Medulla oblongata (tissue), 1 donor: ENCODE results near the gene FSTL1.

Source experiments
- DNase-seq: peaks from one replicate; pipeline ENCODE4 v3.0.0-alpha.2; 2015; ENCODE audit errors: extremely low spot score

The FSTL1 gene

DNA sequence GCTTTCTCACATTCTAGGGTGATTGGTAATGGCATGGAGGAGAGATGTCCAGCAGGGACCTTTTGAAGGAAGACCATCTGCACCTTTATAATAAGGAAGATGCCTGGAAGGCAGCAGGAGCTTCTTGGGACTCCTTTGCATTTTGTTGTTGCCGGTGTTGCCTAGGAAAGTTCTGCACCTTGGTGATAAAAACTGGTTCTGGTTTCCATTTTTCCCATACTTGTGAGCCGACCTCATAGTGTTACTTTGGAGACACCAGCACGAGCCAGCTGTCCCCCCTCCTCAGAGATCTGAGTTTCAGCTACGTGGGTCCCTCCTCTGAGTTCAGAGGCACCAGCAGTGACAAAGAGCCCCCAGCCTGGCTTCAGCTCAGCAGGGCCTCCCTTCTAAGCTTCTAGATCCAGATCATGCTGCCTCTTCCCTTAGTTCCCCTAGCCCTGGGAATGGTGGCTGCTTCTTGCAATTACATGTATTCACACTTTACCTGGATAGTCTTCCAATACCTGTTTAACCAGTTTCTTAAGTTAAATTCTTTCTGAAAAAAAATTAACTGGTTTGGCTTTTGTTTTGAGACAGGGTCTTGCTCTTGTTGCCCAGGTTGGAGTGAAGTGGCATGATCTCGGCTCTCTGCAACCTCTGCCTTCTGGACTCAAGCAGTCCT lies 18.0 kb upstream of the FSTL1 start:
- DNase-seq, result no peak

DNA sequence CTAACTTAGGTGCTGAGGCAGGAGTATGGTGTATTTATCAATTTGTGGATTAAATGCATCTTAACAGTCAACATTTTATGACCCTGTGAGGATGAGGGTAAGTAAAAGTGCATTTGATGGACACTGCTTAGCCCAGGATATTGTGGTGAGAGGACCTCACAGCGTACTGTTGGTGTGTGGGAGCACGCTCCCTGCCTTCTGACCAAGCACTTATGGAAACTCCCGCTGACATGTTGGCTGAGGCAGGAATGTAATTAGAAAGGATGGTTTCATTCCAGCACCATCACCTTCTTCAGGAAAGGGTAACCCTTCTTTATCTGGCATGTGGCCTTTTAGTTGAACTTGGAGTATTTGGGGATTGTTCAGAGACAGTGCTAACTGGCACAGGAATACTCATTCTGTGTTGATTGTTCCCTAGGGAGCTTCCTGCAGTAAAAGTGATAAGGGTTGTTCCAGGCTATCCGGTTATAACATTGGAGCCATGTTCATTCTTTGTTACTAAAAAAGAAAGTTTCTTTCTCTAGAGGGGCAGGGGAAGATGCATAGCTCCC lies 11.7 kb upstream of the FSTL1 start:
- no peak for DNase-seq

DNA sequence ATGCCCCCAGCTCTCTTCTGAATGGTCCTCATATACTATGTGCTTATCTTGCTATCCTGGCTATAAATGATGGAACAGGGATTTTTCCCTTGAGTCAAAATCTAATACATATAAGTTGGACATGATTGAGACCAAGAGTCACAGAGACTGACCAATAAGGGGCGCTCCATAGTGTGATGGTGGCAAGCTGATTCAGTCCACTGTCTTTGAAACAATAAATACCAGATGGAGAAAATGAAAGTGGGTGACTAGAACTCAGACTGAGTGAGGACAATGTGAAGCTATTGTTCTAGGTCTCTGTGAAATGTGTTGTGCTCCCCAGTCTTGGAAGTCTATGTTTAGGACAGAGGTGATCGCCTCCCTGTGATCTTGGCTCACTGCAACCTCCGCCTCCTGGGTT lies 10.6 kb upstream of the FSTL1 start:
- DNase-seq, result no peak

DNA sequence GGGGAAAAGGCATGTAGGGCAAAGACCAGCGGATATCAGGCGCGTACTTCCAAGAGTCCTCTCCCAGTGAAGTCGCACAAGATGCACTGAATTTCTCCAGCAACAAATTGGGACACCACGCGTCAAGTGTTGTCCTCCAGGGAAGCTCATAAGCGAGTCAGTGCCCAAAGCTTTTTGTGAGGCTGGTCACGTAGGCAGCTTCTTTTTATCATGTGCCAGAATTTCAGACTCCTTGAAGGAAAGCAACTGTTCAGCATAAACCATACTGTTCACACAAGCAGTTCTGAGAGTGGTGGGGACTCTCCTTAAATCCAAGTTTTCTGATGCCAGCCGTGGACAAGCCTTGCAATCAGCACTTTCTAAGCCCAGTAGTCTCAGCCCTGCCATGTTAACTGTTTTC lies 10.1 kb upstream of the FSTL1 start:
- DNase-seq, result peak; percentile 35

DNA sequence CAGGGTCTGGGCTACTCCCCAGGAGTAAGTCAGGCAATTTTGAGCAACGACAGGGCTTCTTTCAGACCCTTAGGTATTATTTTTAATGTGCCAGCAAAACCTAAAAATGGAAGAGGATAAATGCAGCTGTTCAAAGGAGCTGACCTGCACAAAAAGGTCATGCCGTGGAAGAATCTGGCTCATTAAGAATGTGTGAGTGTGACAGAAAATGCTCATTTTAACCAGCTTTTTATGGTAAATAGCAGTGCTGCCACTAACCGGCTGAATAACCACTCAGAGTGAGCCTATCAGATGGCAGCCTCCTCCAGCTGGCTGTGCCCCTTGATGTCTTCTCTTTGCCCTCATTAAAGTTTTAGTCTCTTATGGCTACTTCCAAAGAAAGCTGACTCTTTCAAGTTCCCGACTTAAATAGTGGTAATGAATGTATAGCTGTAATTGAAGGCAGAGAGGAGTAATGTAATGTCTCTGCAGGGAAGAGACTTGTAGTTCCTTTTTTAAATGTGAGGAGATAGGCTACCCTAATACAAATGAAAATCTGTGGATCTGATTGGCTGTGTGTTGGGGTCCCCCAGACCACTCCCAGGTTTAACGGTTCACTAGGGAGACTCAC lies 9.5 kb upstream of the FSTL1 start:
- DNase-seq, result no peak

DNA sequence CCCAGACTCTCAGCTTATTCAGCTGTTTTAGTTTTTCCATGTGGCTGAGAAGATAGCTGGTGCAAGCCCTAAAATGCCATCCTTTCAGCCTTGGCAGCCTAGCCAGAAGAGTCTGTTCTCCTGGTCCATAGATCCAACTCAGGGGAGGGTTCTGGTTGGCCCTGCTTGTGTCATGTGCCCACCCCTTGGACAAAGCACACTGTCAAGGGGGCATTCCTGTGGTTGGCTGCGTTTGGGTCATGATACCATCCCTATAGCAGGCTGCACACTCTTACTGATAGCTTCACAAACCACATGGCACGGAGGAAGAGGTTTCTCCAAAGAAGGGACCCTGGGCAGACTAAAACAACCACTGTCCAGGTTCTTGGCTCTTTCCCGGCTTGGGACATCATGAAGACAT lies 8.4 kb upstream of the FSTL1 start:
- no peak for DNase-seq

DNA sequence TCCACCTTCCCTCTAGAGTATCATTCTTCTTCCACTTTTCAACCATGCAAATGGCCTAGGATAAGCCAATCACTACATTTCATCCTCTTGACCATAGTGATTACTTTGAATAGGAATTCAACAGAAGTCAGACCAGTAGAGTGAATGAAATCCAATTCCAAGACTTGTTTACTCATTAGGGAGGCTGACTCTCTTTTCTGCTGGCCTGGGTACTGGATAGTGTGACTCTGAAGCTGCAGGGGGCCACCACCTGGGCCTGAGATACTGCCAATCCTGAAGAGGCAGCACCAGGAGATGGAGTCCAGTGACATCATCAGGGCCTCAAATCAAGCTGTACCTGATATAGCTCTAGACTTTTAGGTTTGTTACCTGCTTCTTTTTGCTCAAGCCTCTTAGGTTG lies 7.0 kb upstream of the FSTL1 start:
- no peak for DNase-seq

DNA sequence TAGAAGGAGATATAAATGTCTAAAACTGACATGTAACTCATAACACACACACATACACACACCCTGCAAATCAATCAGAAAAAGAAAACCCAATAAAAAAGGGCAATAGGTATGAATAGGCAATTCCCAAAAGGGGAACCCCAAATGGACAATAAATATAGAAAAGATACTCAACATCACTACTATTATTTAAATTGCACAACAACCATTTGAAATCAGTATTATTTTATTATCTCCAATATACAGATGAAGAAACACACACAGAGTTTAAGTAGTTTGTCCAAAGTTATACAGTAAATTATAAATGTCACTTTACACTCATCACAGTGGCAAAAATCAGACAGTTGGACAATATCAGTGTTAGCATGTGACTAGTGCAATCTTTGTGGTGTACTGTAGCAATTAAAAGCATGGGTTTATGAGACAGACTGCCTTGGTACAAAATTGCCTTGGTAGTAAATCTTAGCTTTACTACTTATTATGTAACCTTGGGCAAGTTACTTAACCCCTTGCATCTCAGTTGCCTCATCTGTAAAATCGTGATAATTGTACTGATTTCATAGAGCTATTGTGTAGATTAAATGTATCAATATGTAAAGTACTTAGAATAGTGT lies 3.4 kb upstream of the FSTL1 start:
- no peak for DNase-seq

DNA sequence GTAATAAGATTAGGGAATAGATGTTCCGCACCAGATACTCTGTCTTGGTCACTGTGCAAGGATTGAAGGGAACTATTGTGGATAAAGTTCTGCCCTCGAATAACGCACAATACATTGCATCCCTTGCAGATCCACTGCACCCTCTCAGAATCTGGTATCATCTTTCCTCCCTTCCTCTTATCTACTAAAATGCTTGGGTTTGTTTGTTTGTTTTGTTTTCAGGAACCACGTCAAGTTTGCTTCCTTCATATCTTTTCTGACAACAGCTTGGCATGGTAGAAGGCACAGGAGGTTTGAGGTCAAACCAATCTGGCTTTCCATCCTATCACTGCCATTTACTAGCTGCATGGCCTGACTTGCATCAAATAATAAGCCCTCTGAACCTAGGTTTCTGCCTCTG lies 2.0 kb upstream of the FSTL1 start:
- DNase-seq, result no peak

DNA sequence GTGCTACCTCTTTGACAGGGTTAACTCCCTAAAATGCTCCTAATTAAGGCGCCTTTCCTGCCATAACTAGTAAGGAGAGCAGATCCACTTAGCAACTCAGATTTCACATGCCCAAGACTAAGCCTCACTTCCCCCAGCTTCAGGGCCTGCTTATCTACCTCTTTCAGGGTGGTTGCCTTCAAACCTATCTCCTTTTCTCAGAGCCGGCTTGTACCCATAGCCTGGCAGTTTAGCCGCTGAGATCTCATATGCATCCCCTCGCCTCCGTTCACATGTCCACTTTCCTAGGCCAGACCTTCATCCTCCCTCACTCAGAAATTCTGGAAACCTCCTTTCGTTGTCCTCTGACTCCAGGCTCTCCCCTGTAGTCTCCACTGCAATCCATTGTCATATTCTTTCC lies 1.0 kb upstream of the FSTL1 start:
- no peak for DNase-seq

DNA sequence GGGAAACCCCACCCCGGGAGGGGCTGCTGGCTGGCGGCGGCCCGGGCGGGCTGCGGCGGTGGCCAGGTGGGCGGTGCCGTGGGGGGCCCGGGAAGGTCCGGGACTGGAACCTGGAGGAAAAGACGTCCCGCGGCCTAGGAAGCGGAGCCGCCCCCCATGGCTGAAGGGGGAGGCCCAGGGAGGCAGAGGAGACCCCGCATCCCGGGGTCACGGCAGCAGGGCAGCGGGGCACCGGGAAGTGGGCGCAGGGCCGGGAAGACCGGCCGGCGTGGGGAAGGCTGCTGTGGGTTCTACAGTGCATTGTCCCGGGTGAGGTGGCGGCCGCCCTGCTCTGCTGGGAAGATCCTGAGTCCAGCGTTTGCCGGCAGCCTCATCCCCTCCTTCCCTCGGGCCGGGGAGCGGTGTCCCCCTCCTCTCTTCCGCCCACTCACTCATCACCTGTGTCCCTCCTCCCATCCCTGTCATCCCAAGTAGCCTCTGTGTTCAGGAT lies 525 bp upstream of the FSTL1 start:
- DNase-seq, result no peak

DNA sequence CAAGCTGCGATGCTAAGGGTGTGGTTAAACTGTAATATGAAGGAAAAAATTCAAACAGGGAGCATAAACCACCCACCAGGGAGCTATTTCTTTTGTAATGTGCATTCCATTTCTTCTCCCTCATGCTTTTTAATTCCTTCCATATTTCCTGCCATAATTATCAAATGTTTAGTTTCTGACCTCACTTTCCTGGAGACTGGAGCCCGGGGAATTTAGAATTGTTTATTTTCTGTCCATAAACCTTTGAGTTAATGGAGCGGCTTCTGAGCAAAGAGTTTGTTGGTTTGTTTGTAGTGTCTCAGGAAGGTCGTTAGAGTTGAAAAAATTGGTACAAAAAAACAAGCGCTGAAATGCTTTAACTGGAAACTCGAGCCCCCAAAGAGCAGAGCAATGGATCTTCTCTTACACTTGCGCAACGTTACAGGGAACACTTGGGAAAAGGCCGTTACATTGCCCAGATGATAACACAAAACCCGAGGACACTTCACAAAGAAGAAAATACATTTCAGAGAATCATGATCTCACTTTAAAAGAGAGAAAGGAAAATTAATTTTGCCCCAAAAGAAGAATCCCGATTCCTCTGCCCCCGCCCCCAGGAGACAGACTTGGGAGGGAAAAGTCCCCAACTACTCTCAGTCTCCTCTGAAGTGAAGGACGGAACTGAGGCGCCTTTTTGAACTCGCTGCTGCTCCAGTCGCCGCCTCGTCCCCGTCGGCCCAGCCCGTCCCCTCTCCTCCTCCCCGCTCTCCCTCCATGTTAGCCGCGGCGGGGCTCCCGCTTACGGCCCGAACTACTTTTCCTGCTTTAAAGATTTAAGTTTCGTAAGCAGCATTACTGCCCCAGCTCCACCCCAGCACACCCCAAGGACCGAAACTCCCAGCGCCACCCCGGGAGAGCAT lies 842 bp downstream of the FSTL1 start:
- no peak for DNase-seq

DNA sequence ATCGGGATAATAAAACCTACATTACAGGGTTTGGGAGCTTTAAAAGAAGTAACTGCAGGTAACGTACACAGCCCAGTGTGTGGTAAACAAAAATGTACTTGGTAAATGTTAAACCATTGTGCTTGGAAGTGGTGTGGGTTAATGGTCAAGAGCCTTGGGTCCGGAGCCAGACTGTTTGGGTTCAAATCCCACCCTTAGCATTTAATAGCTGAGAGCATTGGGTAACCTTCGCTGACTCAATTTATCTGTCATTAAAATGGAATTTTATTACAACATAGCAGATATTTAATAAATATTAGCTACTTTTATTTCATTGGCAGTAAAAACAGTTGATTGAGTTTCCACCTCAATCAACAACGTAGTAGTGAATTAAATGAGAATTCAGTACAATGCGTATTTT lies 1.5 kb downstream of the FSTL1 start:
- no peak for DNase-seq

DNA sequence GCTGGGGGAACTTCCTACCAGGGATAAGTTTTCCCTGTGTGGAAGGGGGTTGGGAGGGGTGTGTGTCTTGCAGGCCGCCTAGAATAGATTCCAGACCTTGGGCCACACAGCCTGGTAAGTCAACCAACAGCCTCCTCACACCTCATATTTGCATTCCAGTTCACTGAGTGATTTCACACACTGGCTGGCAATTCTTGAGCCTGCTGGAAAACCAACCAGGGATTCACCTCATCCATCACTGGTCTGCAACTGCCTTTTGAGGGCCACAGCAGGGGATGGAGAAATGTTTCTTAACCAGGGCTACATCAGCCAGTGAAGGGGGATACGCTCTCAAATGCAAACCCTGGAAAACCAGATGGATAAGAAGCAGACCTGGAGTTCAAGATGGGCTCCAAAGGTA lies 2.0 kb downstream of the FSTL1 start:
- no peak for DNase-seq

DNA sequence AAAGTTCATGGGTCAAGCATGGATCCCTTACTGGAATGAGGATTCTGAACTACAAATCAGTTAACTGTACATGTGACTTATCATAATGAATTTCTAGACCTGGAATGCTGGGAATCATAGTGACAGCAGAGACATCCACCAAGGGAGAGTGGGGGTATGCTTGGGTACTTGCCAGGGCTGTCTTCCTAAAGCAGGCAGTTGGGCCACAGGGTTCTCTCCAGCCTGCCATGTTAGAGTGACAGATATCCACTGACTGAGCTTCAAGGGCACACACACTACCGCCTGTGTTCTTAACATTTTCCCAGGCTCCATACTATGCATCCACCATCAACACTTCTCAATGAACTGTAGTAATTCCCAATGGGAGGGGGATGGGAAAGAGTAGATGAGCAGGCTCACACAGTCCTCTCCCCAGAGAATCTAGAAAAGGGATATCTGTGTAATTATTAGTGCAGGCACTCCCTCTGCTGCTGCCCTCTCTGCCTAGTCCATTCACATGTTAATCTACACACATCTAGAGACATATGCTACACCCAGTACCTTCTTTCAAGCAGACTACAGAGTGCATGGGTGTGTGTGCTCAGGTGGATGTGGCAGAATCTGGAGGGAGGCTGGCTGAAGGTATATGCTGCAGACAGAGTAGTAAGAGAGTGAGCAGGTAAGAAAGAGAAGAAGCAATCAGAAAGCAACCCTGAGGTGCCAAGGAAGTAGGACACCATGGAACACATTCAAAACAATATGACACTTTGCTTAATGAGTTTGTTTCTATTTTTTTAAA lies 3.7 kb downstream of the FSTL1 start:
- no peak for DNase-seq

DNA sequence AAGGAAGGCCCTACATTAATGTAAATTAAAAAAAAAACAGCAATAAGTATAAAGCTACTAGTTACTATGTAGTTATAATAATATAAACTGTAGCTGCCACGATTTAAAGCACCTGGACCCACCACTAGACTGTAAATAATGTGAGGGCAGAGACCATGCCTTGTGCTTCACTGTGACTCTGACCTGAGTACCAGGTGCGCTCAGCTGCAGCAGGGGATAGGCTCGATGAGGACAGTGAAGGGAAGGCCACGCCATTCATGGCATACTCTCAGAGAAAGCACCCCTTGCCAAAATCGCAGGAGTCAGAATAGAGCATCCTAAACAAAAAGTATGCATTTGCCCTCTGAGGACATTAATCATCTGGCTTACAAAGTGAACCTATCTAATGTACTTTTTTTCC lies 5.1 kb downstream of the FSTL1 start:
- no peak for DNase-seq

DNA sequence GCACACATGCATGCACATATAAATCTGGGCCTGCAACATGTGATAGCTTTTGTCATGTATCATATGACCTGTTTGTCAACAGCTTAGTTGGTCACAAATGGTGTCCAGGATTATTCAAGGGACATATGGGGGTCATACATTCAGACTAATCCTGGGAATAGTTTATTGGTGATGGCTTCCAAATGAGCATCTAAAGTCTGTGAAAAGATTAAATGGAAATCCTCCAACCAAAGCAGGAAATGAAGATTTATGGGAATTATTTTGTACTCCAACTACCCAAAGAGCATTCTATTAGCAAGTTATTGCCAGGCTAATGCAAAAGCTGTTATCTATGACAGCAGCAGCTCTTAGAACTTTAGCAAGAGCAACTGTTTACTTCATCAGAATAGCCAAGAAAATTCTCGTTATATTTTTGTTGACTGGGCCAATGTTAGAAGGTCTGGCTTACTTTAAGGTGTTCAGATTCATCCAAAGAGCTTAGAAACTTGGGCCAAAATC lies 7.1 kb downstream of the FSTL1 start:
- DNase-seq, result no peak

DNA sequence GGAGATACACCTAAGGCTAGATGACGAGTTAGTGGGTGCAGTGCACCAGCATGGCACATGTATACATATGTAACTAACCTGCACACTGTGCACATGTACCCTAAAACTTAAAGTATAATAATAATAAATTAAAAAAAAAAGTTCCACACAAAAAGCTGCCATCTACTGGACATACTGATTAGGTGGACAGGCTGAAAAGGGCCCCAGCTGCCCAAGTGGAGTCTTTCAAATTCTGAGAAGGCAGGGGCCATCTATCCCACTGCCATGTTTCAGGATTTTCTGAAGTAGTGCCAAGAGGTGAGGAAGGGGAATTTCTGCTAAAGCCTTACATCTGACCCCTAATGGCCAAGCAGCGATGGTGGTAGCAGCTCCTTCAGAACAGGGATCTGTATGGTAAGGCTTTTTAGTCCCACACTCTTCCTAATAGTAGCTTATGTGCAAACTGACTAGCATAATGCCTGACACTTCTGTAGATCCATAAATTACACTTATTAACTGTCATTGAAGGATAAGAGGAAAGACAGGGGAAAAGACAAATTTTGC lies 7.7 kb downstream of the FSTL1 start:
- no peak for DNase-seq

DNA sequence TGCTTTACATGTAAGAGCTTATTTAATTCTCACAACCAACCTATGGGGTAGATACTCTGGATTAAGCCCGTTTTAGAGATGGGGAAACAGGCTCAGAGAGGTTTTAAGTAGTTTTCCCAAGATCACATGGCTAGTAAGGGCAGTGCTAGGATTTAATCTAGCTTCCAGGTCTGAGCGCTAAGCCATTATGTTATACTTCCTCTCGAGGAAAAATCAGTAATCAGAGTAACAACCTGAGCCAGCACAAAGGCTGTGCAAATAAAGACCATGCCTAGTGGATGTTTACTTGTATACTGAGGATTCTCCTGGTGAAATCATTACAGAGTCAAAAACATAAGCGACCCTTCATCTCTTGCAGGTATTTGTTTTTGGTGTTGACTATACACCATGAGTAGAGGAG lies 9.0 kb downstream of the FSTL1 start:
- no peak for DNase-seq

DNA sequence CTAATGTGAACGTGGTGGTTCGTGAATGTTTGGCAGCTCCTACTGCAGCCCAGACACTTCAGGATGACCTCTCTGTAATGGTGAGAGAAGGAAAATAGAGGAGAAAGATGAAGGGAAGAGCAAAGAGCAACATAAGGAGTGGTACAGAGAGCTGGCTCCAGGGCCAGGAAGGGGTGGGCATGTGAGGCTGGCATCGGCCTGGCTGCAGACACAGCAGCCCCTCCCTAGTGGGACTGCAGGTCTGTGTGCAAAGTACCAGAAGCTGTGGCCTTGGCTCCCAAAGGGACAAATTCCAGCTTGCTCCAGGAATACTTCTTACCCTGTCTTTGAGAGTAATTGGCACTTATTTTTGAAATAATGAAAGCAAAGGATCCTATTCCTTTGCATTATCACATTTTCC lies 10.0 kb downstream of the FSTL1 start:
- no peak for DNase-seq
